ENCODE measurements around the gene TIGD1. TPM values are rescaled to one million over a fixed set of nuclear protein-coding genes. Genes with fewer than 3 reads are reported as not detected.

The TIGD1 gene
- total and polyA plus RNA-seq, 10 donors: 4.4 to 13.5 (median 8.4) TPM

DNA sequence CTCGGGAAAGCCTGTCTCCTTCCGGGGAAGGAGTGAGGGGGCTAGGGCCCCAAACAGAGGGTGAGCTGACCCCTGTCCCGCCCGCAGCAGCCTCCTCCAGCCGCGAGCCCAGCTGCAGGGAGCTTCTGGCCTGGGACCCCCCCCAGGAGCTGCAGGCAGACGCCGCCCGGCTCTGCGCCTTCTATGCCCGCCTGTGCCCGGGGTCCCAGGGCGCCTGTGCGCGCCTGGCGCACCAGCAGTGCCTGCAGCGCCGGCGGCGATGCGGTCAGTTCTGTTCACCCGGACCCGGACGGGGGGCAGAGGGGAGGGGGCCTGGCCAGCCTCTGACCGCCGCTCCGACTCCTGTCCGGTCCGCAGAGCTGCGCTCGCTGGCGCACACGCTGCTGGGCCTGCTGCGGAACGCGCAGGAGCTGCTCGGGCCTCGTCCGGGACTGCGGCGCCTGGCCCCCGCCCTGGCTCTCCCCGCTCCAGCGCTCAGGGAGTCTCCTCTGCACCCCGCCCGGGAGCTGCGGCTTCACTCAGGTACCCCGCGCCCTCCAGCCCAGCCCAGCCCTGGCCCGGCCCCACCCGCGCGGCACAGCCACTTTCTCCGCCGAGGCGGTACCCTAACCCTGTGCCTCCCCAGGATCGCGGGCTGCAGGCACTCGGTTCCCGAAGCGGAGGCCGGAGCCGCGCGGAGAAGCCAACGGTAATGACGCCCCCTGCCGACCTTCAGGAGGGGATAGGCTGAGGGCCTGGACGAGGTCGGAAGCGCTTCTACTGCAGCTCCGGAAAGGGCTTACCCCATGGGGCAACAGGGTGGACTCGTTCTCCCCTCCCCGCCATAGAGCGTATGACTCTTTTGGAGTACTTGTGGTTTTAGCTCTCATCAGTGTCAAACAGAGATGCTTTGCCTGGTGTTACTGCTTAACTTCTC is 26.4 kb downstream of the TIGD1 start:
- H3K4me3 ChIP-seq: peak overlapping the region in 7 of 8 donors; percentile 15 to 63 (median 19)
- TF ChIP-seq POLR2AphosphoS5 (IDR thresholded peaks at IDR 0.05): peak in 1 of 3 donors; percentile 31
- no peak for TF ChIP-seq POLR2A (IDR thresholded peaks at IDR 0.05)
- intact Hi-C loops (cut with DNase I; ENCODE audit: low total_unique reads): loop anchor here (10.0 kb wide), 1 partner anchor 69 kb away; the partner anchor contains the start of gene ALPI
- H3K36me3 ChIP-seq: no peaks in the 10 kb centered on the region
- WGBS, 5 donors: 0 to 2% (median 2%) methylated on average over 43 to 75 of the region's 75 CpGs
- DNase-seq: no peak
- H3K27ac ChIP-seq: no peak overlapping the region
- H3K4me1 ChIP-seq: peaks cover 10 to 37% (median 32%) of the 10 kb centered on the region in 6 donors
- peaks cover 12 to 100% (median 56%) of the 10 kb centered on the region in 7 donors for H3K27me3 ChIP-seq (replicated peaks in 1 of 7)
- no peaks in the 10 kb centered on the region for H3K9me3 ChIP-seq

DNA sequence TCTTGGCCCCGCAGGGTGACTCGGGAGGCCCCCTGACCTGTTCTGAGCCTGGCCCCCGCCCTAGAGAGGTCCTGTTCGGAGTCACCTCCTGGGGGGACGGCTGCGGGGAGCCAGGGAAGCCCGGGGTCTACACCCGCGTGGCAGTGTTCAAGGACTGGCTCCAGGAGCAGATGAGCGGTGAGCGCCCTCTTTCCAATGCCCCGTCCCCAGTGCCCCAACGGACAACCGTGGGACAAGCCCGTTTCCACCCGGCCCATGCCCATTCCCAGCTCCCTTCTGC is 27.0 kb downstream of the TIGD1 start:
- intact Hi-C loops (cut with DNase I; ENCODE audit: low total_unique reads): loop anchor here (10.0 kb wide), 1 partner anchor 69 kb away; the partner anchor contains the start of gene ALPI
- DNase-seq: no peak
- Histone ChIP-seq H3K27ac (no peak overlapping the region), H3K4me1 (peaks cover 10 to 37% (median 32%) of the 10 kb centered on the region in 6 donors), H3K27me3 (replicated peaks in 1 of 7) (peaks cover 12 to 100% (median 56%) of the 10 kb centered on the region in 7 donors), H3K4me3 (peak overlapping the region in 5 of 8 donors; percentile 15 to 63 (median 22)), H3K36me3 (no peaks in the 10 kb centered on the region), H3K9me3 (no peaks in the 10 kb centered on the region)
- TF ChIP-seq, protein P1, sequence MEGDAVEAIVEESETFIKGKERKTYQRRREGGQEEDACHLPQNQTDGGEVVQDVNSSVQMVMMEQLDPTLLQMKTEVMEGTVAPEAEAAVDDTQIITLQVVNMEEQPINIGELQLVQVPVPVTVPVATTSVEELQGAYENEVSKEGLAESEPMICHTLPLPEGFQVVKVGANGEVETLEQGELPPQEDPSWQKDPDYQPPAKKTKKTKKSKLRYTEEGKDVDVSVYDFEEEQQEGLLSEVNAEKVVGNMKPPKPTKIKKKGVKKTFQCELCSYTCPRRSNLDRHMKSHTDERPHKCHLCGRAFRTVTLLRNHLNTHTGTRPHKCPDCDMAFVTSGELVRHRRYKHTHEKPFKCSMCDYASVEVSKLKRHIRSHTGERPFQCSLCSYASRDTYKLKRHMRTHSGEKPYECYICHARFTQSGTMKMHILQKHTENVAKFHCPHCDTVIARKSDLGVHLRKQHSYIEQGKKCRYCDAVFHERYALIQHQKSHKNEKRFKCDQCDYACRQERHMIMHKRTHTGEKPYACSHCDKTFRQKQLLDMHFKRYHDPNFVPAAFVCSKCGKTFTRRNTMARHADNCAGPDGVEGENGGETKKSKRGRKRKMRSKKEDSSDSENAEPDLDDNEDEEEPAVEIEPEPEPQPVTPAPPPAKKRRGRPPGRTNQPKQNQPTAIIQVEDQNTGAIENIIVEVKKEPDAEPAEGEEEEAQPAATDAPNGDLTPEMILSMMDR (IDR thresholded peaks at IDR 0.05 in 8 of 11, conservative IDR thresholded peaks at IDR 0.05 in 3 of 11): no peak
- TF ChIP-seq POLR2A (IDR thresholded peaks at IDR 0.05) (no peak), POLR2AphosphoS5 (IDR thresholded peaks at IDR 0.05) (no peak)
- WGBS, 5 donors: 14 to 20% (median 16%) methylated on average over 1 to 16 of the region's 16 CpGs

DNA sequence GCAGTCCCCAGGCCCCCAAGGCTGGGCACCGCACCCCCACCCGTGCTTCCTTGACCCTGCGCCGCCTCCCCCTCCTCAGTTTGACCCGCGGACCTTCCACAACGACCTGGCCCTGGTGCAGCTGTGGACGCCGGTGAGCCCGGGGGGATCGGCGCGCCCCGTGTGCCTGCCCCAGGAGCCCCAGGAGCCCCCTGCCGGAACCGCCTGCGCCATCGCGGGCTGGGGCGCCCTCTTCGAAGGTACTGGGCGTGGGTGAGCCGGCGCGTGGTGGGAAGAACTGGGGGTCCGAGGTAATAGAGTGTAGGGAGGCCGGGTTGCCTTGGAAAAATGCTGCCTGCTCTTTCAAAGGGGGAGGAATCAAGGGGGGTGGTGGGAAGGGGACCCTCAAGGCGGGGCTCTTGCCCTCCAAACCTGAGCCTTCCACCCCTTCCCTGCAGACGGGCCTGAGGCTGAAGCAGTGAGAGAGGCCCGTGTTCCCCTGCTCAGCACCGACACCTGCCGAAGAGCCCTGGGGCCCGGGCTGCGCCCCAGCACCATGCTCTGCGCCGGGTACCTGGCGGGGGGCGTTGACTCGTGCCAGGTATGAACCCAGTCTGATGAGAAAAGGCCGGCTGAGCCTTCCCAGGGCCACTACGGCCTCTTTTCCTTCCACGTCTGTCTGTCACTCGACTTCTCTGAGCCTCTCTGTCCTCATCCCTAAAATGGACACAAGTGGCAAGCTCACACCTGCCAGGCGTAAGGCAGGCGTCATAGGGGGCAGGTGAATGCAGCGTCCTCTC is 27.5 kb downstream of the TIGD1 start:
- Histone ChIP-seq H3K27me3 (replicated peaks in 1 of 7) (peaks cover 12 to 100% (median 56%) of the 10 kb centered on the region in 7 donors), H3K4me3 (peak overlapping the region; percentile 4 to 68 (median 32))

DNA sequence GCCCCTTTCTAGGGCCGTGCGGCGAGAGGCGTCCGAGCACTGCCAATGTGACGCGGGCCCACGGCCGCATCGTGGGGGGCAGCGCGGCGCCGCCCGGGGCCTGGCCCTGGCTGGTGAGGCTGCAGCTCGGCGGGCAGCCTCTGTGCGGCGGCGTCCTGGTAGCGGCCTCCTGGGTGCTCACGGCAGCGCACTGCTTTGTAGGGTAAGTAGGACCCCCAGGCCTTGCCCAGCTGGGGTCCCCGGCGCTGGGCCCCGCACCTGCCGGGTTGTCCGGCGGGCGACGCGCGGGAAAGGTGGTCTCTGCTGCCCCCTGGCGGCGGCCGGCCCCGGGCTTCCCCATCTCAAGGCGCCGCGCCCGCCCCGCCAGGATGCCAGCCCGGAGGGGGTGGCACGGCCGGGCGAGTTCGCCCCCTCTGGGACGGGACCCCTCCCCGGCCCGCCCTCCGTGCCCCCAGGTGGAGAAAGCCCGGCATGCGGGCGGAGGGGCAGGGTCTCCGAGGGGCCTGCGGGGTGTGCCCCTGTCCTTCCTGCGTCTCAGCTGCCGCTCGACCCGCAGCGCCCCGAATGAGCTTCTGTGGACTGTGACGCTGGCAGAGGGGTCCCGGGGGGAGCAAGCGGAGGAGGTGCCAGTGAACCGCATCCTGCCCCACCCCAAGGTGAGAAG is 28.3 kb downstream of the TIGD1 start:
- Histone ChIP-seq H3K27ac (no peak overlapping the region), H3K4me1 (peaks cover 10 to 37% (median 32%) of the 10 kb centered on the region in 6 donors), H3K27me3 (replicated peaks in 1 of 7) (peaks cover 12 to 96% (median 56%) of the 10 kb centered on the region in 7 donors), H3K4me3 (peak overlapping the region; percentile 4 to 68 (median 32)), H3K36me3 (no peaks in the 10 kb centered on the region), H3K9me3 (no peaks in the 10 kb centered on the region)
- WGBS, 5 donors: 3 to 11% (median 8%) methylated on average over 16 to 66 of the region's 66 CpGs; no CpG with 5 or more reads in 1 of the 5 donors
- DNase-seq: peak; percentile 90
- no peak for TF ChIP-seq POLR2AphosphoS5 (IDR thresholded peaks at IDR 0.05)
- TF ChIP-seq, protein P1 (IDR thresholded peaks at IDR 0.05 in 8 of 11, conservative IDR thresholded peaks at IDR 0.05 in 3 of 11): peak in 10 of 11 experiments; percentile 36 to 96 (median 92)
- intact Hi-C loops (cut with DNase I; ENCODE audit: low total_unique reads): loop anchor here (10.0 kb wide), 1 partner anchor 67 kb away; the partner anchor contains the start of gene ALPI

More for the DNA sequence above, 27.5 kb downstream of the TIGD1 start:
- intact Hi-C loops (cut with DNase I; ENCODE audit: low total_unique reads): loop anchor here (10.0 kb wide), 1 partner anchor 68 kb away; the partner anchor contains the start of gene ALPI
- Histone ChIP-seq H3K9me3 (no peaks in the 10 kb centered on the region), H3K27ac (no peak overlapping the region), H3K36me3 (no peaks in the 10 kb centered on the region), H3K4me1 (peaks cover 10 to 37% (median 32%) of the 10 kb centered on the region in 6 donors)
- DNase-seq: no peak
- 16 to 35% (median 27%) methylated on average over 19 to 46 of the region's 46 CpGs for WGBS, 5 donors
- TF ChIP-seq POLR2AphosphoS5 (IDR thresholded peaks at IDR 0.05): no peak

Data from spleen (tissue), 11 donors.